Measurements from ENCODE around the gene SEMA5A. TPM values are rescaled to one million over a fixed set of nuclear protein-coding genes. Genes with fewer than 3 reads are reported as not detected.

The SEMA5A gene
- total and polyA plus RNA-seq, 7 donors, result 0.24 to 3.9 (median 0.66) TPM

- DNase-seq, result no peak
- no peak for TF ChIP-seq CTCF (IDR thresholded peaks at IDR 0.05)
- intact Hi-C loops (cut with DNase I), result no loop called here
- Histone ChIP-seq H3K4me1 (no peaks in the 10 kb centered on the region), H3K27ac (no peak overlapping the region), H3K9me3 (no peaks in the 10 kb centered on the region), H3K36me3 (ENCODE audit: insufficient read depth in 1 of 2, low read depth in 1 of 2) (no peaks in the 10 kb centered on the region), H3K4me3 (no peak overlapping the region), H3K27me3 (ENCODE audit: insufficient read depth in 3 of 3, low read length in 2 of 3) (no peaks in the 10 kb centered on the region)
- WGBS, 3 donors, result 61 to 67% (median 63%) methylated on average over 5 of the region's 5 CpGs
- no peak for ATAC-seq
Observed at GRCh38 chr5:9388941-9389674, 156.8 kb downstream of the SEMA5A start.

- Histone ChIP-seq H3K27ac (no peak overlapping the region), H3K9me3 (no peaks in the 10 kb centered on the region), H3K27me3 (ENCODE audit: insufficient read depth in 3 of 3, low read length in 2 of 3) (no peaks in the 10 kb centered on the region), H3K4me1 (no peaks in the 10 kb centered on the region), H3K36me3 (ENCODE audit: insufficient read depth in 1 of 2, low read depth in 1 of 2) (no peaks in the 10 kb centered on the region), H3K4me3 (no peak overlapping the region)
- ATAC-seq (no peak), DNase-seq (no peak)
- no peak for TF ChIP-seq CTCF (IDR thresholded peaks at IDR 0.05)
- intact Hi-C loops (cut with DNase I), result no loop called here
- 72 to 80% (median 75%) methylated on average over 3 of the region's 3 CpGs for WGBS, 3 donors
Observed at GRCh38 chr5:9387879-9388278, 158.0 kb downstream of the SEMA5A start.

DNA sequence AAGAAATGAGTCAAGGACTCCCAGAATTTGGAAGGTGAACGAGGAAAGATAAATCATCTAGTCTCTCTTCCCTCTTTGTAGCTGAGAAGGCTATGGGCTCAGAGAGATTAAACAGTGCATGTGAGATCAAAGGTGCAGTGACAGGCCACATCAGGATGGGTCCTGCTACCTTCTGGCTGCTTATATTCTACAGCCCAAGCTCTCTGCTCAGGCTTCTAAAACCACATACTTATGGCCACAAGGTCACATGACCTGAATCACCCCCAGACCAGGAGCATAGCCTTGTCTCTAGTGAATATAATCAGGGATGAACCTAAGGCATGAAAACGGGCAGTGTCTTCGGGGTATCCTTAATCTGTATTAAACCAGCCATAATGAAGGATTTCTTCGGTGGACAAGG, 158.9 kb downstream of the SEMA5A start:
- no peak for TF ChIP-seq CTCF (IDR thresholded peaks at IDR 0.05)
- WGBS, 3 donors, result 83 to 87% (median 87%) methylated on average over 4 of the region's 4 CpGs
- H3K36me3 ChIP-seq (ENCODE audit: insufficient read depth in 1 of 2, low read depth in 1 of 2), result no peaks in the 10 kb centered on the region
- H3K4me3 ChIP-seq, result no peak overlapping the region
- no peaks in the 10 kb centered on the region for H3K4me1 ChIP-seq
- intact Hi-C loops (cut with DNase I), result no loop called here
- H3K9me3 ChIP-seq, result no peaks in the 10 kb centered on the region
- H3K27ac ChIP-seq, result no peak overlapping the region
- H3K27me3 ChIP-seq (ENCODE audit: insufficient read depth in 3 of 3, low read length in 2 of 3), result no peaks in the 10 kb centered on the region
- ATAC-seq (no peak), DNase-seq (no peak)

GRCh38 chr5:9382522-9382921, 163.4 kb downstream of the SEMA5A start:
- no peaks in the 10 kb centered on the region for H3K9me3 ChIP-seq
- WGBS, 3 donors, result 82 to 91% (median 88%) methylated on average over 1 of the region's 1 CpG
- no peak for ATAC-seq
- DNase-seq, result no peak
- H3K4me1 ChIP-seq, result no peaks in the 10 kb centered on the region
- intact Hi-C loops (cut with DNase I), result no loop called here
- H3K36me3 ChIP-seq (ENCODE audit: insufficient read depth in 1 of 2, low read depth in 1 of 2), result no peaks in the 10 kb centered on the region
- no peaks in the 10 kb centered on the region for H3K27me3 ChIP-seq (ENCODE audit: insufficient read depth in 3 of 3, low read length in 2 of 3)
- TF ChIP-seq CTCF (IDR thresholded peaks at IDR 0.05), result no peak
- H3K4me3 ChIP-seq, result no peak overlapping the region
- H3K27ac ChIP-seq, result no peak overlapping the region

DNA sequence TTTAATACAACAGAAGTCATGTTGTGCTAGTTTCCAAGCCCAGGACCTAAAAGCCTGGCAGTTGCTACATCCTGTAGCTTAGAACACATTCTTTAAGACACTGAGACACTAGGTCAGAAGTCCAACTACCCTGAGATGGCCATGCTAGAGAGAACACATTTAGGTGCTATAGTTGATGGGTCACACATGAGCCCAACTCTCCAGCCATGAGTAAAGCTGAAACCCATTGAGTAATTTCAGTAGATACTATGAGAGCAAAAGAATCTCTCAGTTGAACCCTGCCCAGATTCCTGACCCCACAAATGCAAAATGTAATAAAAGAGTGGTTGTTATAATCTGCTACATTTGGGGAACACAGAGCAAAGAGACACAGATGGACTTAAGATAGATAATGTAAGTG, 164.4 kb downstream of the SEMA5A start:
- Histone ChIP-seq H3K4me3 (no peak overlapping the region), H3K9me3 (no peaks in the 10 kb centered on the region), H3K27ac (no peak overlapping the region), H3K27me3 (ENCODE audit: insufficient read depth in 3 of 3, low read length in 2 of 3) (no peaks in the 10 kb centered on the region), H3K4me1 (no peaks in the 10 kb centered on the region), H3K36me3 (ENCODE audit: insufficient read depth in 1 of 2, low read depth in 1 of 2) (no peaks in the 10 kb centered on the region)
- no peak for DNase-seq
- no peak for TF ChIP-seq CTCF (IDR thresholded peaks at IDR 0.05)
- no peak for ATAC-seq
- intact Hi-C loops (cut with DNase I), result no loop called here
